IMR-90 (cell line): ENCODE measurements around the gene HMBS. TPM values are rescaled to one million over a fixed set of nuclear protein-coding genes. Genes with fewer than 3 reads are reported as not detected.

ENCODE experiments used
- ATAC-seq: fragments of 200-7000 bp; cut with Tn5 transposase; 2 replicates; pipeline ENCODE4 v1.9.1; 2020; ENCODE audit warnings: low read depth, mild to moderate bottlenecking, moderate library complexity
- BruUV-seq: library from RNA; stranded (reverse); fragments of 400-500 nt; replicated peaks from 2 replicates; lab custom pipeline; 2021; lab: Mats Ljungman, UMichigan
- CTCF ChIA-PET: fragments of 300-600 bp; formaldehyde crosslinking; extraction: SDS; loops from one replicate; lab custom pipeline; 2021; ENCODE audit warnings: antibody characterized with exemption; lab: Yijun Ruan, JAX
- POLR2A ChIA-PET: fragments of 300-600 bp; sonication (Branson Sonifier 250); formaldehyde crosslinking; loops from one replicate; lab custom pipeline; 2022; ENCODE audit warnings: antibody characterized with exemption; ENCODE audit not compliant: unreplicated experiment; lab: Charles Lee
- DNase-seq: peaks from one replicate; pipeline ENCODE4 v3.0.0; 2013
- H2AFZ ChIP-seq: replicated peaks from 2 replicates; pipeline ENCODE3; 2013; ENCODE audit warnings: low read length, mild to moderate bottlenecking; ENCODE audit not compliant: poor library complexity
- H2AK5ac ChIP-seq: 2 replicates; pipeline ENCODE4 v1.6.1; 2013; ENCODE audit warnings: low read depth, low read length, inconsistent platforms
- H2AK9ac ChIP-seq: replicated peaks from 2 replicates; pipeline ENCODE3; 2013; ENCODE audit warnings: mild to moderate bottlenecking, low read depth, low read length, moderate library complexity; ENCODE audit not compliant: poor library complexity
- H2BK120ac ChIP-seq: 2 replicates; pipeline ENCODE4 v1.6.1; 2013; ENCODE audit warnings: low read depth, low read length, inconsistent platforms
- H2BK15ac ChIP-seq: 3 replicates; pipeline ENCODE4 v1.6.1; 2013; ENCODE audit warnings: low read depth, low read length, inconsistent platforms
- H2BK20ac ChIP-seq: 2 replicates; pipeline ENCODE4 v1.6.1; 2013; ENCODE audit warnings: low read depth, mild to moderate bottlenecking, inconsistent platforms, low read length, moderate library complexity
- H2BK5ac ChIP-seq: 2 replicates; pipeline ENCODE4 v1.6.1; 2013; ENCODE audit warnings: mild to moderate bottlenecking, low read depth, low read length, inconsistent platforms; ENCODE audit not compliant: poor library complexity, severe bottlenecking
- H3K14ac ChIP-seq: replicated peaks from 2 replicates; pipeline ENCODE4 v1.6.1; 2013; ENCODE audit warnings: low read depth, low read length, inconsistent platforms
- H3K18ac ChIP-seq: 2 replicates; pipeline ENCODE4 v1.6.1; 2013; ENCODE audit warnings: low read depth, low read length, control low read depth
- H3K23ac ChIP-seq: 2 replicates; pipeline ENCODE4 v1.6.1; 2013; ENCODE audit warnings: low read depth, low read length, inconsistent platforms
- H3K27ac ChIP-seq: 2 replicates; pipeline ENCODE4 v1.5.1; 2013; ENCODE audit warnings: mild to moderate bottlenecking, control low read depth, low read length; ENCODE audit not compliant: insufficient read depth
- H3K27me3 ChIP-seq: 2 replicates; pipeline ENCODE4 v1.6.1; 2013; ENCODE audit warnings: low read length; ENCODE audit not compliant: control insufficient read depth, insufficient read depth
- H3K36me3 ChIP-seq: 2 replicates; pipeline ENCODE4 v1.6.1; 2013; ENCODE audit warnings: low read length, mixed read lengths; ENCODE audit not compliant: control insufficient read depth, insufficient read depth
- H3K4ac ChIP-seq: 2 replicates; pipeline ENCODE4 v1.6.1; 2013; ENCODE audit warnings: low read depth, low read length, inconsistent platforms
- H3K4me1 ChIP-seq: 2 replicates; pipeline ENCODE4 v1.6.1; 2013; ENCODE audit warnings: low read length, mixed read lengths; ENCODE audit not compliant: control insufficient read depth, insufficient read depth
- H3K4me2 ChIP-seq: 2 replicates; pipeline ENCODE4 v1.6.1; 2013; ENCODE audit warnings: low read depth, mild to moderate bottlenecking, control low read depth, low read length, moderate library complexity
- H3K4me3 ChIP-seq: 2 replicates; pipeline ENCODE4 v1.5.1; 2013; ENCODE audit warnings: low read depth, mild to moderate bottlenecking, control low read depth, low read length, moderate library complexity; ENCODE audit not compliant: insufficient read depth
- H3K56ac ChIP-seq: 2 replicates; pipeline ENCODE4 v1.6.1; 2013; ENCODE audit warnings: low read length, inconsistent platforms; ENCODE audit not compliant: insufficient read depth; ENCODE audit errors: extremely low read depth
- H3K79me1 ChIP-seq, 2 experiments: 2 replicates each; pipeline ENCODE4 v1.6.1; 2013; ENCODE audit warnings: low read length in 2 of 2, inconsistent platforms in 1 of 2, low read depth in 1 of 2
- H3K9ac ChIP-seq: 2 replicates; pipeline ENCODE4 v1.6.1; 2013; ENCODE audit warnings: low read depth, low read length, control low read depth
- H3K9me1 ChIP-seq: 2 replicates; pipeline ENCODE4 v1.6.1; 2013; ENCODE audit warnings: low read length, inconsistent platforms; ENCODE audit not compliant: insufficient read depth
- H3K9me3 ChIP-seq: 2 replicates; pipeline ENCODE4 v1.6.1; 2013; ENCODE audit warnings: low read length; ENCODE audit not compliant: control insufficient read depth, insufficient read depth
- H4K20me1 ChIP-seq: 2 replicates; pipeline ENCODE4 v1.6.1; 2013; ENCODE audit warnings: low read length, inconsistent platforms; ENCODE audit not compliant: insufficient read depth
- H4K5ac ChIP-seq: 2 replicates; pipeline ENCODE4 v1.6.1; 2013; ENCODE audit warnings: mild to moderate bottlenecking, low read depth, low read length, control low read depth
- H4K8ac ChIP-seq, 2 experiments: 2 replicates each; pipeline ENCODE4 v1.6.1; 2013; ENCODE audit warnings: low read depth in 2 of 2, low read length in 2 of 2, control low read depth in 1 of 2, inconsistent platforms in 1 of 2
- H4K91ac ChIP-seq: 2 replicates; pipeline ENCODE4 v1.6.1; 2013; ENCODE audit warnings: low read depth, low read length, inconsistent platforms; ENCODE audit not compliant: insufficient read depth
- SMC3 ChIP-seq: fragments of 150-350 bp; IDR thresholded peaks from 2 replicates; pipeline ENCODE4 v1.6.1; 2016; ENCODE audit warnings: low read depth, mild to moderate bottlenecking, antibody characterized with exemption, low read length, moderate library complexity
- WGBS, 2 experiments: methylation state at CpG; one replicate each; pipeline versions ENCODE4 v1.1.5 to v1.1.7; 2013; ENCODE audit warnings: missing lambda C conversion rate in 2 of 2; ENCODE audit not compliant: insufficient read length in 1 of 2; ENCODE audit errors: extremely low coverage in 2 of 2; 5-methylcytosine and 5-hydroxymethylcytosine counted together
- dilution Hi-C: fragments of 300-500 bp; cut with HindIII; formaldehyde crosslinking; loops from one replicate; pipeline ENCODE4 v1.14.3; 2018; ENCODE audit warnings: low sequenced_read_pairs; ENCODE audit not compliant: unreplicated experiment
- in situ Hi-C: fragments of 300-500 bp; cut with MboI; formaldehyde crosslinking; loops from 3 replicates; pipeline ENCODE4 v1.14.3; 2019; ENCODE audit warnings: low sequenced_read_pairs, inconsistent platforms, mixed read lengths
- intact Hi-C: fragments of 100-400 bp; cut with micrococcal nuclease; formaldehyde crosslinking; loops from 2 replicates; pipeline ENCODE4 v1.10.0; 2022
- polyA plus RNA-seq, 3 experiments: library from polyadenylated mRNA; depleted of rRNA; stranded (reverse); fragments of >200 nt; gene quantifications; 2 replicates each; pipeline ENCODE4 v1.2.3, GENCODE V29; 2012; ENCODE audit warnings: low replicate concordance in 1 of 3
- total RNA-seq: library from RNA; depleted of rRNA; stranded (reverse); fragments of >200 nt; gene quantifications from 2 replicates; pipeline ENCODE4 v1.2.3, GENCODE V29; 2012

The HMBS gene
- total and polyA plus RNA-seq, 2 of the 4 experiments (the other 2 are of a cell fraction), result 17.9 to 59.5 TPM

- CTCF ChIA-PET, result no interaction called here
Observed at GRCh38 chr11:119118946-119119345, 34.3 kb downstream of the HMBS start.

More at GRCh38 chr11:119118946-119119345, 34.3 kb downstream of the HMBS start:
- no TSS peak for BruUV-seq
- peaks cover 13% of the 10 kb centered on the region for H3K36me3 ChIP-seq
- H2AFZ ChIP-seq, result no peak overlapping the region
- TF ChIP-seq SMC3, result no peak
- no peaks in the 10 kb centered on the region; the same call in 1 of the 2 replicates for H4K20me1 ChIP-seq
- no peak overlapping the region for H4K5ac ChIP-seq
- H2AK5ac ChIP-seq, result no peak overlapping the region
- no peak overlapping the region for H3K9ac ChIP-seq
- H2BK20ac ChIP-seq, result no peak overlapping the region
- no peak overlapping the region for H3K14ac ChIP-seq
- in situ Hi-C loops, result no loop called here
- H3K79me1 ChIP-seq, result peaks cover 10 to 25% of the 10 kb centered on the region in 2 experiments
- H4K91ac ChIP-seq, result no peak overlapping the region
- H3K23ac ChIP-seq, result no peak overlapping the region
- no peak overlapping the region for H2BK5ac ChIP-seq
- H3K9me1 ChIP-seq, result peaks cover 4% of the 10 kb centered on the region
- H3K56ac ChIP-seq, result no peak overlapping the region
- H3K9me3 ChIP-seq, result no peaks in the 10 kb centered on the region
- no peak overlapping the region for H2BK120ac ChIP-seq
- no peak for ATAC-seq
- no peak overlapping the region for H4K8ac ChIP-seq
- H3K27ac ChIP-seq, result no peak overlapping the region
- H3K4me3 ChIP-seq, result no peak overlapping the region
- no peak overlapping the region for H3K18ac ChIP-seq
- intact Hi-C loops, result no loop called here
- H2BK15ac ChIP-seq, result no peak overlapping the region
- POLR2A ChIA-PET, result interaction anchor here (0.6 kb wide), 1 partner anchor 570 kb away, joined by 3 read pairs; no protein-coding TSS in a partner anchor
- no peak overlapping the region for H2AK9ac ChIP-seq
- peaks cover 1% of the 10 kb centered on the region; the same call in 1 of the 2 replicates for H3K4me1 ChIP-seq
- no CpG with 5 or more reads among the region's 1 CpG for WGBS, 2 experiments
- H3K4me2 ChIP-seq, result no peak overlapping the region
- H3K27me3 ChIP-seq, result no peaks in the 10 kb centered on the region
- dilution Hi-C loops, result no loop called here
- no peak for DNase-seq
- no peak overlapping the region for H3K4ac ChIP-seq
